Ishikawa (cell line): ENCODE data around the gene CNOT6.

Source experiments
- CEBPB ChIP-seq: IDR thresholded peaks from 2 replicates; pipeline ENCODE4 v1.6.1; 2012
- EP300 ChIP-seq: IDR thresholded peaks from 2 replicates; pipeline ENCODE4 v1.6.1; 2012; ENCODE audit warnings: borderline replicate concordance
- NFIC ChIP-seq: IDR thresholded peaks from 2 replicates; pipeline ENCODE4 v1.6.1; 2012
- REST ChIP-seq: IDR thresholded peaks from 2 replicates; pipeline ENCODE4 v1.6.1; 2012; ENCODE audit warnings: low read depth, mild to moderate bottlenecking
- TAF1 ChIP-seq: IDR thresholded peaks from 2 replicates; pipeline ENCODE4 v1.6.1; 2012; ENCODE audit warnings: low read depth, mild to moderate bottlenecking
- TCF12 ChIP-seq: IDR thresholded peaks from 2 replicates; pipeline ENCODE4 v1.6.1; 2012; ENCODE audit warnings: low read depth
- ZBTB7A ChIP-seq: IDR thresholded peaks from 2 replicates; pipeline ENCODE4 v1.6.1; 2012; ENCODE audit warnings: low read depth

GRCh38 chr5:180521591-180521990 lies 27.4 kb downstream of the CNOT6 start:
- no peak for TF ChIP-seq TCF12
- TF ChIP-seq NFIC, result no peak
- no peak for TF ChIP-seq ZBTB7A
- TF ChIP-seq EP300, result no peak
- TF ChIP-seq TAF1, result no peak
- no peak for TF ChIP-seq REST
- TF ChIP-seq CEBPB, result no peak
